HepG2 (cell line): ENCODE results near the gene AGTR2. TPM values are rescaled to one million over a fixed set of nuclear protein-coding genes. Genes with fewer than 3 reads are reported as not detected.

Experiments
- ATAC-seq: fragments of 200-7000 bp; cut with Tn5 transposase; 3 replicates; pipeline ENCODE4 v1.9.1; 2020; ENCODE audit warnings: mild to moderate bottlenecking, moderate library complexity
- BruUV-seq: library from RNA; stranded (reverse); fragments of 400-500 nt; replicated peaks from 2 replicates; lab custom pipeline; 2021; lab: Mats Ljungman, UMichigan
- CTCF ChIA-PET: fragments of 300-600 bp; formaldehyde crosslinking; extraction: SDS; loops from one replicate; lab custom pipeline; 2021; ENCODE audit warnings: low total read pairs, inconsistent platforms, low intra/inter-chr PET ratio; lab: Yijun Ruan, JAX
- POLR2A ChIA-PET: fragments of 350-600 bp; sonication (Branson Sonifier 250); formaldehyde crosslinking; loops from one replicate; lab custom pipeline; 2020; ENCODE audit warnings: antibody characterized with exemption, inconsistent platforms; lab: Yijun Ruan, JAX
- DNase-seq: peaks from one replicate; pipeline ENCODE4 v3.0.0-alpha.2; 2015; ENCODE audit warnings: low spot score
- FAIRE-seq: peaks from 3 replicates; lab custom pipeline; 2011; peaks lifted over from hg19 to GRCh38; lab: Jason Lieb, UNC
- H2AFZ ChIP-seq: one replicate; pipeline ENCODE4 v1.6.1; 2011; ENCODE audit warnings: low read length, inconsistent platforms
- H3K27ac ChIP-seq: fragments of 300-600 bp; 3 replicates; pipeline ENCODE4 v1.8.0; 2011; ENCODE audit warnings: mixed run types, mild to moderate bottlenecking, mixed read lengths, low read length, inconsistent platforms; ENCODE audit not compliant: insufficient read depth; ENCODE audit errors: extremely low read length
- H3K27me3 ChIP-seq, 2 experiments: fragments of 200-600 bp in 1 of 2; 2 replicates in 1 of 2; 3 replicates in 1 of 2; pipeline versions ENCODE4 v1.6.0 to v1.8.0; 2011; ENCODE audit warnings: low read length in 2 of 2, mild to moderate bottlenecking in 2 of 2, moderate library complexity in 2 of 2, inconsistent platforms in 1 of 2; ENCODE audit not compliant: insufficient read depth in 2 of 2, control insufficient read depth in 1 of 2
- H3K36me3 ChIP-seq, 2 experiments: fragments of 200-600 bp in 1 of 2; replicated peaks in 1 of 2; 2 replicates in 1 of 2; 3 replicates in 1 of 2; pipeline versions ENCODE4 v1.5.1 to v1.8.0; 2011; ENCODE audit warnings: low read length in 2 of 2, inconsistent platforms in 1 of 2; ENCODE audit not compliant: insufficient read depth in 2 of 2, control insufficient read depth in 1 of 2
- H3K4me1 ChIP-seq: 2 replicates; pipeline ENCODE4 v1.5.1; 2012; ENCODE audit warnings: low read length, inconsistent platforms; ENCODE audit not compliant: insufficient read depth
- H3K4me2 ChIP-seq: 2 replicates; pipeline ENCODE4 v1.6.0; 2011; ENCODE audit warnings: low read depth, low read length, inconsistent platforms
- H3K4me3 ChIP-seq, 3 experiments: fragments of 200-600 bp in 1 of 3; sonication (generic), shearing (Covaris generic) in 1 of 3; replicated peaks in 1 of 3; 2 replicates each; pipeline ENCODE4 v1.5.1; 2011 to 2016; ENCODE audit warnings: low read length in 3 of 3, inconsistent platforms in 2 of 3, low read depth in 2 of 3, mild to moderate bottlenecking in 2 of 3, control low read depth in 1 of 3, mixed read lengths in 1 of 3; ENCODE audit not compliant: insufficient read depth in 1 of 3
- H3K79me2 ChIP-seq: one replicate; pipeline ENCODE4 v1.6.1; 2011; ENCODE audit warnings: low read length, inconsistent platforms; ENCODE audit not compliant: insufficient read depth
- H3K9ac ChIP-seq: 2 replicates; pipeline ENCODE4 v1.6.0; 2011; ENCODE audit warnings: mild to moderate bottlenecking, low read depth, low read length, inconsistent platforms; ENCODE audit not compliant: insufficient read depth
- H3K9me3 ChIP-seq: 2 replicates; pipeline ENCODE4 v1.5.1; 2012; ENCODE audit warnings: mild to moderate bottlenecking, low read length
- H4K20me1 ChIP-seq: 2 replicates; pipeline ENCODE4 v1.6.0; 2011; ENCODE audit warnings: inconsistent platforms, mild to moderate bottlenecking, low read length, moderate library complexity; ENCODE audit not compliant: insufficient read depth
- ELF3 ChIP-seq: IDR thresholded peaks from 2 replicates; pipeline ENCODE4 v1.6.1; 2016; ENCODE audit warnings: missing genetic modification reagents, missing compliant biosample characterization
- FOXA1 ChIP-seq, 2 experiments: fragments of 450-650 bp in 1 of 2; sonication (generic) in 1 of 2; formaldehyde crosslinking in 1 of 2; IDR thresholded peaks; 2 replicates each; pipeline versions ENCODE4 v1.4.0 to v1.6.1; 2016 to 2020; ENCODE audit warnings: missing genetic modification reagents in 1 of 2
- ISX ChIP-seq: sonication (generic); formaldehyde crosslinking; conservative IDR thresholded peaks from 2 replicates; pipeline ENCODE4 v1.5.0; 2020; ENCODE audit warnings: missing genetic modification reagents
- KDM3A ChIP-seq: IDR thresholded peaks from 2 replicates; pipeline ENCODE4 v1.6.1; 2018; ENCODE audit warnings: low read depth, missing compliant biosample characterization
- MED8 ChIP-seq: sonication (generic); formaldehyde crosslinking; IDR thresholded peaks from 2 replicates; pipeline ENCODE4 v1.8.1; 2023; ENCODE audit warnings: mild to moderate bottlenecking, missing genetic modification reagents; ENCODE audit not compliant: insufficient replicate concordance
- NCOA5 ChIP-seq: sonication (generic); formaldehyde crosslinking; IDR thresholded peaks from 2 replicates; pipeline ENCODE4 v1.4.0; 2020; ENCODE audit warnings: missing genetic modification reagents
- SMC3 ChIP-seq: IDR thresholded peaks from 2 replicates; pipeline ENCODE4 v1.6.1; 2011; ENCODE audit warnings: low read length, improper control_type of control experiment
- TBX2 ChIP-seq: sonication (generic); formaldehyde crosslinking; IDR thresholded peaks from 2 replicates; pipeline ENCODE4 v1.5.0; 2020; ENCODE audit warnings: missing genetic modification reagents, mild to moderate bottlenecking, borderline replicate concordance
- TEF ChIP-seq: sonication (generic); formaldehyde crosslinking; IDR thresholded peaks from 2 replicates; pipeline ENCODE4 v1.5.0; 2020; ENCODE audit warnings: missing genetic modification reagents
- USF2 ChIP-seq, 2 experiments: sonication (generic) in 1 of 2; formaldehyde crosslinking in 1 of 2; IDR thresholded peaks; 2 replicates each; pipeline versions ENCODE4 v1.5.1 to v1.6.1; 2011 to 2020; ENCODE audit warnings: borderline replicate concordance in 1 of 2, low read depth in 1 of 2, low read length in 1 of 2, mild to moderate bottlenecking in 1 of 2, missing genetic modification reagents in 1 of 2, moderate library complexity in 1 of 2
- ZBTB2 ChIP-seq: sonication (generic); formaldehyde crosslinking; IDR thresholded peaks from 2 replicates; pipeline ENCODE4 v1.8.0; 2022; ENCODE audit warnings: low read depth, missing genetic modification reagents
- ZNF326 ChIP-seq: sonication (generic); formaldehyde crosslinking; IDR thresholded peaks from 2 replicates; pipeline ENCODE4 v1.4.0; 2020; ENCODE audit warnings: missing genetic modification reagents, borderline replicate concordance
- in situ Hi-C: cut with HindIII; loops from 2 replicates; pipeline ENCODE4 v1.10.0; 2017; ENCODE audit warnings: low pct_unique_long_range_greater_than_20kb; ENCODE audit not compliant: extremely low pct_ligation_motif_present
- intact Hi-C: fragments of 100-400 bp; cut with micrococcal nuclease; formaldehyde crosslinking; loops from one replicate; pipeline ENCODE4 v1.10.0; 2022; ENCODE audit not compliant: unreplicated experiment
- polyA plus RNA-seq, 8 experiments: library from polyadenylated mRNA; depleted of rRNA in 3 of 8; stranded (reverse) in 7 of 8; unstranded in 1 of 8; fragments of >200 nt; fragmentation: Illumina TruSeq in 4 of 8; extraction: Trizol in 4 of 8; gene quantifications; 2 replicates each; pipeline versions ENCODE4 v1.2.1 to v1.2.3, GENCODE V29; 2011 to 2016; ENCODE audit warnings: low read depth in 4 of 8, missing spikeins in 1 of 8, mixed read lengths in 1 of 8; ENCODE audit not compliant: insufficient read depth in 1 of 8
- total RNA-seq, 5 experiments: library from RNA; depleted of rRNA; stranded (reverse); fragments of >200 nt; fragmentation: Illumina TruSeq; extraction: Trizol; gene quantifications; 2 replicates each; pipeline ENCODE4 v1.2.3, GENCODE V29; 2016; ENCODE audit warnings: low read depth in 1 of 5
- TF ChIP-seq, protein P1 (sequence below): sonication (generic); formaldehyde crosslinking; IDR thresholded peaks from 2 replicates; pipeline ENCODE4 v1.4.0; 2020; ENCODE audit warnings: missing genetic modification reagents

The AGTR2 gene
- total and polyA plus RNA-seq, 2 of the 13 experiments (the other 11 are each of a cell fraction or from before 2014, with no cell fraction given), result not detected

GRCh38 chrX:116194649-116195048 is 24.1 kb downstream of the AGTR2 start:
- no TSS peak for BruUV-seq
- POLR2A ChIA-PET, result no interaction called here
- Histone ChIP-seq H2AFZ (no peak overlapping the region), H4K20me1 (no peaks in the 10 kb centered on the region), H3K9ac (no peak overlapping the region), H3K9me3 (no peaks in the 10 kb centered on the region), H3K4me3 (no peak overlapping the region), H3K27ac (no peak overlapping the region), H3K79me2 (no peaks in the 10 kb centered on the region), H3K27me3 (no peaks in the 10 kb centered on the region), H3K4me2 (no peak overlapping the region), H3K36me3 (no peaks in the 10 kb centered on the region), H3K4me1 (no peaks in the 10 kb centered on the region)
- DNase-seq, result no peak
- no peak for TF ChIP-seq ISX (CRISPR knock-in tag)
- TF ChIP-seq FOXA1 (IDR thresholded peaks at IDR 0.05), result no peak
- no peak for TF ChIP-seq FOXA1 (CRISPR knock-in tag; IDR thresholded peaks at IDR 0.05)
- TF ChIP-seq TEF, result no peak
- no peak for TF ChIP-seq ZBTB2 (CRISPR knock-in tag)
- no peak for TF ChIP-seq SMC3
- TF ChIP-seq USF2 (IDR thresholded peaks at IDR 0.05; ENCODE audit: low read depth, low read length), result no peak
- TF ChIP-seq USF2 (CRISPR knock-in tag; IDR thresholded peaks at IDR 0.05; ENCODE audit: borderline replicate concordance), result no peak
- no peak for TF ChIP-seq TBX2
- no peak for TF ChIP-seq KDM3A
- TF ChIP-seq, protein P1, sequence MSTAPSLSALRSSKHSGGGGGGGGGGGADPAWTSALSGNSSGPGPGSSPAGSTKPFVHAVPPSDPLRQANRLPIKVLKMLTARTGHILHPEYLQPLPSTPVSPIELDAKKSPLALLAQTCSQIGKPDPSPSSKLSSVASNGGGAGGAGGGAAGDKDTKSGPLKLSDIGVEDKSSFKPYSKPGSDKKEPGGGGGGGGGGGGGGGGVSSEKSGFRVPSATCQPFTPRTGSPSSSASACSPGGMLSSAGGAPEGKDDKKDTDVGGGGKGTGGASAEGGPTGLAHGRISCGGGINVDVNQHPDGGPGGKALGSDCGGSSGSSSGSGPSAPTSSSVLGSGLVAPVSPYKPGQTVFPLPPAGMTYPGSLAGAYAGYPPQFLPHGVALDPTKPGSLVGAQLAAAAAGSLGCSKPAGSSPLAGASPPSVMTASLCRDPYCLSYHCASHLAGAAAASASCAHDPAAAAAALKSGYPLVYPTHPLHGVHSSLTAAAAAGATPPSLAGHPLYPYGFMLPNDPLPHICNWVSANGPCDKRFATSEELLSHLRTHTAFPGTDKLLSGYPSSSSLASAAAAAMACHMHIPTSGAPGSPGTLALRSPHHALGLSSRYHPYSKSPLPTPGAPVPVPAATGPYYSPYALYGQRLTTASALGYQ (CRISPR knock-in tag), result no peak
- TF ChIP-seq MED8 (CRISPR knock-in tag), result no peak
- no peak for TF ChIP-seq NCOA5 (CRISPR knock-in tag)
- no peak for TF ChIP-seq ELF3 (CRISPR knock-in tag)
- no peak for TF ChIP-seq ZNF326
- in situ Hi-C loops (no loop called here), intact Hi-C loops (no loop called here)
- no peak for FAIRE-seq
- no peak for ATAC-seq
- CTCF ChIA-PET, result no interaction called here
